Aorta (tissue), 5 donors: ENCODE measurements around the gene CLEC4A. TPM values are rescaled to one million over a fixed set of nuclear protein-coding genes. Genes with fewer than 3 reads are reported as not detected.
A peak's percentile ranks its signal among the peaks of the same experiment; 100 is the strongest.
"Not testable (repeated sequence)": the region's sequence is repeated elsewhere in the genome, so short reads cannot be mapped to it uniquely, and the experiment has no call there.

Source experiments
- ATAC-seq: fragments of 200-7000 bp; cut with Tn5 transposase; one replicate; pipeline ENCODE4 v1.9.1; 2022; ENCODE audit warnings: moderate library complexity; ENCODE audit not compliant: low FRiP score
- DNase-seq, 2 donors: peaks; one replicate each; pipeline ENCODE4 v3.0.0-alpha.2; 2020
- H3K27ac ChIP-seq, 2 donors: one replicate each; pipeline ENCODE4 v1.5.1; 2013; ENCODE audit warnings: low read length in 2 of 2, mild to moderate bottlenecking in 2 of 2, moderate library complexity in 2 of 2, control low read depth in 1 of 2, inconsistent platforms in 1 of 2, low read depth in 1 of 2
- H3K27me3 ChIP-seq, 2 donors: one replicate each; pipeline ENCODE4 v1.6.1; 2013; ENCODE audit warnings: control low read depth in 1 of 2, low read length in 1 of 2, mild to moderate bottlenecking in 1 of 2, moderate library complexity in 1 of 2; ENCODE audit not compliant: insufficient read depth in 2 of 2, control insufficient read depth in 1 of 2
- H3K36me3 ChIP-seq, 2 donors: one replicate each; pipeline ENCODE4 v1.6.1; 2013; ENCODE audit warnings: control low read depth in 1 of 2, low read length in 1 of 2, mild to moderate bottlenecking in 1 of 2; ENCODE audit not compliant: insufficient read depth in 2 of 2, control insufficient read depth in 1 of 2
- H3K4me1 ChIP-seq, 2 donors: one replicate each; pipeline ENCODE4 v1.6.1; 2013; ENCODE audit warnings: low read length in 2 of 2, control low read depth in 1 of 2, mild to moderate bottlenecking in 1 of 2, moderate library complexity in 1 of 2; ENCODE audit not compliant: insufficient read depth in 2 of 2, control insufficient read depth in 1 of 2
- H3K4me3 ChIP-seq, 2 donors: one replicate each; pipeline ENCODE4 v1.5.1; 2013; ENCODE audit warnings: low read length in 2 of 2, control low read depth in 1 of 2, mild to moderate bottlenecking in 1 of 2
- H3K9me3 ChIP-seq: one replicate; pipeline ENCODE4 v1.6.1; 2013; ENCODE audit warnings: mild to moderate bottlenecking, low read length; ENCODE audit not compliant: control insufficient read depth
- WGBS, 2 donors: extraction: QIAGEN DNeasy Blood & Tissue Kit; methylation state at CpG; one replicate each; pipeline ENCODE4 v1.1.7; 2013; 5-methylcytosine and 5-hydroxymethylcytosine counted together
- intact Hi-C, 2 donors: fragments of 100-400 bp; cut with DNase I; formaldehyde crosslinking; loops; one replicate each; pipeline versions ENCODE4 v1.14.2 to v1.15.0; 2022
- polyA plus RNA-seq, 2 donors: library from polyadenylated mRNA; stranded (reverse); fragments of 200-250 nt; gene quantifications; one replicate each; pipeline ENCODE4 v1.2.3, GENCODE V29; 2013
- total RNA-seq, 2 donors: library from RNA; stranded (reverse); fragmentation: NEBNext Ultra II Directional; extraction: Animal tissue kit (Norgen Biotek cat#: 25700); gene quantifications; one replicate each; pipeline ENCODE4 v1.2.1, GENCODE V29; 2021
- donor health status: healthy with polysubstance abuse.
- donor health status: Bipolar disorder and iron deficiency.
- donor health status: DM: no; HTN: no; CAD: no.
- donor health status: DM: no; HTN: no; CAD: no.
- donor health status: DM: yes; HTN: yes; CAD: no.

CLEC4A gene
- total and polyA plus RNA-seq, 4 donors = 3.0 to 8.4 (median 4.5) TPM

DNA sequence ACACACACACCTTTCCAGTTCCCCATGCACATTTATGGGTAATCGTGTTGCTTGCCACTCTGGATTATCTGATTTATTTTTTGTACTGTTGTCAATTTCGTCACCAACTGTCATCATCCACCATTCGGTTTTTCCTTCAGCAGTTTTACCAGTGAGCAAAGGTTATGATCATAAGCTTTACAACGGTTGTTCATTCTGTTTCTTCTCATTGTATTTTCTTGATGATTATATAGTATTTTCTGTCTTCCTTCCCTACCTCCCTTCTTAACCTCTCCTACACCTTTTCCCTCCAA lies 40.7 kb upstream of the CLEC4A start:
- H3K4me3 ChIP-seq = peak overlapping the region; percentile 68 to 76
- ATAC-seq (no peak), DNase-seq (no peak)
- no peaks in the 10 kb centered on the region for H3K9me3 ChIP-seq
- no peaks in the 10 kb centered on the region for H3K27me3 ChIP-seq
- no peaks in the 10 kb centered on the region for H3K36me3 ChIP-seq
- peaks cover 0 to 2% of the 10 kb centered on the region in 2 donors for H3K4me1 ChIP-seq
- intact Hi-C loops = loop anchor here (2.0 to 5.0 kb wide), 2 partner anchors 44 to 45 kb away; no protein-coding TSS in a partner anchor
- H3K27ac ChIP-seq = peak overlapping the region; percentile 6 to 96
- 5 to 6% methylated on average over 4 of the region's 4 CpGs for WGBS, 2 donors

DNA sequence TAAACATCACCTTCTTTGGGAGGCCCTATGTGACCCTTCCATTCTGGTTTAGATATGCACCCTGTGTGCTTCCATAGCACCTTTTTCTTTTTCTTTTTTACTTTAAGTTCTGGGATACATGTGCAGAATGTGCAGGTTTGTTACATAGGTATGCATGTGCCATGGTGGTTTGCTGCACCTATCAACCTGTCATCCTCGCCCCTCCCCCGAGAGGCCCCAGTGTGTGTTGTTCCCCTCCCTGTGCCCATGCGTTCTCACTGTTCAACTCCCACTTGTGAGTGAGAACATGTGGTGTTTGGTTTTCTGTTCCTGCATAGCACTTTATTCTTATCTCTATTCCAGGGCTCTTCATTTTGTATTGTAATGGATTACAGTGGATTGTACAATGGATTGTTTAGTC lies 39.1 kb upstream of the CLEC4A start:
- intact Hi-C loops = loop anchor here in 1 of 2 donors (5.0 kb wide), 1 partner anchor 47 kb away; no protein-coding TSS in a partner anchor
- not testable (repeated sequence) for H3K27ac ChIP-seq, H3K4me1 ChIP-seq, DNase-seq, H3K4me3 ChIP-seq, H3K27me3 ChIP-seq, H3K9me3 ChIP-seq, ATAC-seq, H3K36me3 ChIP-seq
- 73 to 75% methylated on average over 3 of the region's 3 CpGs for WGBS, 2 donors

DNA sequence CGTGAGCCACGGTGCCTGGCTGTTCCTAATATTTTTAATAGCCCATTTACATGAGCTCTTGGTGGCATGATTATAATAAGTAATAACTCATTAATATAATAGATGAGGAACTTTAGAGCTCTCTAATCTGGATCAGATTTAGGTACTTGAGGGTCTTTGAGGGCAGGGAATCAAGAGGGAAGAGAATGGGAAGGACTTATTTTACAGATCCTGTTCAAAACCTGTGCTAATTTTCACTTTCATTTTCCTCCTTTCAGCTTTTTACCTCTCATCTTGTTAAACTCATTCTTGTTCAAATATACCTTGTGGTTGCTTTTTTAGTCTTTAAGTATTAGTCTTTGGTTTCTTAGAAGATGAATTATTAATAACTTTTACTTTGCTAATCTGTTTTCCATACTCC lies 35.8 kb upstream of the CLEC4A start:
- DNase-seq (no peak), ATAC-seq (no peak)
- Histone ChIP-seq H3K36me3 (peaks cover 0 to 4% of the 10 kb centered on the region in 2 donors), H3K4me1 (peaks cover 0 to 2% of the 10 kb centered on the region in 2 donors), H3K27me3 (no peaks in the 10 kb centered on the region), H3K4me3 (no peak overlapping the region), H3K9me3 (no peaks in the 10 kb centered on the region), H3K27ac (no peak overlapping the region)
- 82 to 92% methylated on average over 2 of the region's 2 CpGs for WGBS, 2 donors
- intact Hi-C loops = no loop called here

DNA sequence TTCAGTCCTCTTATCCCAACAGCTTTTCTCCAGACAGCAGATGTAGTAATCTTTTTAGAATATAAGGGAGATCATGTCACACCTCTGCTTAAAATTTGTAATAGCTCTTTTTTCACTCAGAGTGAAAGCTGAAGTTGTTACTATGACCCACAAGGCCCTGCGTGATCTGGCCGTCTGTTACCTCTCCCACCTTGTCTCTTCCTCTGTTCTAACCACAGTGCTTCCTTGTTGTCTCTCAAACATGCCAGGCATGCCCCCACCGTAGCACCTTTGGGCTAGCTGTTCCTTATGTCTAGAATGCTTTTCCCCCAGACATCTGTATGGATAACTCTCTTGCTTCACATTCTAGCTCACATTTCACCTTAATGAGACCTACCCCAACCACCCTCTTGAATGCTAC lies 34.8 kb upstream of the CLEC4A start:
- 73 to 76% methylated on average over 3 of the region's 3 CpGs for WGBS, 2 donors
- no peak for DNase-seq
- H3K4me1 ChIP-seq = peaks cover 0 to 2% of the 10 kb centered on the region in 2 donors
- no peak overlapping the region for H3K4me3 ChIP-seq
- no peak for ATAC-seq
- no peaks in the 10 kb centered on the region for H3K27me3 ChIP-seq
- H3K36me3 ChIP-seq = peaks cover 0 to 5% of the 10 kb centered on the region in 2 donors
- intact Hi-C loops = no loop called here
- no peak overlapping the region for H3K27ac ChIP-seq
- H3K9me3 ChIP-seq = no peaks in the 10 kb centered on the region

DNA sequence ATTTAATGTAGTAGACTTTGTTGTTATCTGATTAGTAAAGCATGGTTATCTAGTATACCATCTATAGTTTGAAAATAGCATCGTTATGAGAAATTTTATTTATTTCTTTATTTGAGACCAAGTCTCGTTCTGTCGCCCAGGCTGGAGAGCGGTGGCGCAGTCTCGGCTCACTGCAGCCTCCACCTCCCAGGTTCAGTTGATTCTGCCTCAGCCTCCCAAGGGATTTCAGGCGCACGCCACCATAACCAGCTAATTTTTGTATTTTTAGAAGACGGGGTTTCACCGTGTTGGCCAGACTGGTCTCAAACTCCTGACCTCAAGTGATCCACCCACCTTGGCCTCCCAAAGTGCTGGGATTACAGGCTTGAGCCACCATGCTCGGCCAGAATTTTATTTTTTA lies 34.1 kb upstream of the CLEC4A start:
- intact Hi-C loops, ATAC-seq: not testable (repeated sequence)

DNA sequence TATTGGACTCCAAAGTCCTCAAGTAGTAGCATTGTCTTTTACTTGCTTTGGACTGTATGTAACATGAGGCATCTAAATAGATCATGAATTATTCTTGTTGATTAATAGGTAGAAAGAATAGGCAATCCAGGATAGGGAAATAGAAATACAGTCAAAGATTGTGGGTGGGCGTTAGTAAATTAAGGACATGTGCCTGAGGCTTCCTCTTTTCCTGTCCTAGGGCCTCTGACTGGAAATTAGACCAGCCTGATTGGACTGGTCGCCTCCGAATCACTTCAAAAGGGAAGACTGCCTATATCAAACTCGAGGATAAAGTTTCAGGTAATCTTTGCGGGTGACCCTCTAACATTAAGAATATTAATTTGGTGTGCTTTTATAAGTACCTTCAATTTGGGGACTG lies 33.7 kb upstream of the CLEC4A start:
- H3K27ac ChIP-seq = no peak overlapping the region
- no peaks in the 10 kb centered on the region for H3K27me3 ChIP-seq
- ATAC-seq = no peak
- intact Hi-C loops = no loop called here
- peaks cover 0 to 10% of the 10 kb centered on the region in 2 donors for H3K36me3 ChIP-seq
- no peaks in the 10 kb centered on the region for H3K4me1 ChIP-seq
- DNase-seq = no peak
- 92 to 93% methylated on average over 5 of the region's 5 CpGs for WGBS, 2 donors
- no peaks in the 10 kb centered on the region for H3K9me3 ChIP-seq
- H3K4me3 ChIP-seq = no peak overlapping the region

More for the DNA sequence above, 34.1 kb upstream of the CLEC4A start:
- not testable (repeated sequence) for H3K4me3 ChIP-seq, DNase-seq, H3K27me3 ChIP-seq, H3K27ac ChIP-seq, H3K9me3 ChIP-seq, H3K36me3 ChIP-seq, H3K4me1 ChIP-seq
- 87 to 88% methylated on average over 11 of the region's 11 CpGs for whole genome bisulfite sequencing, 2 donors

DNA sequence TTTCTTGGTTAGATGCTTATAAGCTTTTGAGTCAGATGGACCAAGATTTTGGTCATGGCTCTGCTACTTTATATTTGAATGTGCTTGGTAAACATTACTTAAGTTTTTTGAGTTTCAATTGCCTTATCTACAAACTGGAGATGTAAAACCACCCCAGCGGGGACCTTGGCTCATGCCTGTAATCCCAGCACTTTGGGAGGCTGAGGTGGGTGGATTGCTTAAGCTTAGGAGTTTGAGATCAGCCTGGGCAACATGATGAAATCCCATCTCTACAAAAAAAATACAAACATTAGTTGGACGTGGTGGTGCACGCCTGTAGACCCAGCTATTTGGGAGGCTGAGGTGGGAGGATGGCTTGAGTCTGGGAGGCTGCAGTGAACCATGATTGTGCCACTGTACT lies 30.1 kb upstream of the CLEC4A start:
- H3K4me3 ChIP-seq = no peak overlapping the region
- H3K4me1 ChIP-seq = no peaks in the 10 kb centered on the region
- peaks cover 0 to 13% of the 10 kb centered on the region in 2 donors for H3K36me3 ChIP-seq
- DNase-seq (no peak), ATAC-seq (no peak)
- H3K9me3 ChIP-seq = no peaks in the 10 kb centered on the region
- no peak overlapping the region for H3K27ac ChIP-seq
- H3K27me3 ChIP-seq = no peaks in the 10 kb centered on the region
- intact Hi-C loops = no loop called here
- WGBS, 2 donors = 95 to 97% methylated on average over 3 of the region's 3 CpGs

DNA sequence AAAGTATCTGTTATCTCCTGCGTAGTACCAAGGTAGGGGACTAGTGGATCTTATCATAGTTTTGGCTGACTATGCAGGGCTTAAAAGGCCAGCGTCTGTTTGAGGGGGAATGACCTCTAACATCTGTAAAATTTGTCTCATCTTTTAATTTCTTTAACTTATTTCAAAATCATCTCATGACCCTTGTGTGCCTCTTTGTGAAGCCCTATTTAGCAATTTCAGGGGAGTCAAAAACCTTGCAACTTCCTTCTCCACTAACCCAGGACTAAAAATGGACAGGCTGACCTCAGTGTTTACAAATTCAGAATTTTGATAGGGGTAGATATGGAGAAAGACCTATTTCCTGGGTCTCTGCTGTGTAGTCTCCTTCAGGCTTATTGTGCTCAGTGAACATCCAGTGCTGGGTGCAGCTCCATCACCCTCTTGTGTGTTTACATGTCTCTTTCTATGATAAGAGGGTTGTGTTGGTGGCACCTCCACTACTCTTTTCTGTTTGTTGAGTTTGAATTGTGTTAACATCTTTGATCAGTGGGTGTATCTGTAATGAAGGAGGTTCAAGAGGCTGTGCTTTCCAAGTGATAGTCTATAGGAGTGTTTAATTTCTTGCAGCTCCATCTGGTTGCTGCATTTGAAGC lies 27.0 kb upstream of the CLEC4A start:
- H3K4me3 ChIP-seq = no peak overlapping the region
- H3K36me3 ChIP-seq = peaks cover 0 to 12% of the 10 kb centered on the region in 2 donors
- H3K27ac ChIP-seq = no peak overlapping the region
- no peaks in the 10 kb centered on the region for H3K27me3 ChIP-seq
- no peaks in the 10 kb centered on the region for H3K9me3 ChIP-seq
- intact Hi-C loops = no loop called here
- 87 to 89% methylated on average over 2 of the region's 2 CpGs for WGBS, 2 donors
- no peak for ATAC-seq
- DNase-seq = no peak
- H3K4me1 ChIP-seq = no peaks in the 10 kb centered on the region

DNA sequence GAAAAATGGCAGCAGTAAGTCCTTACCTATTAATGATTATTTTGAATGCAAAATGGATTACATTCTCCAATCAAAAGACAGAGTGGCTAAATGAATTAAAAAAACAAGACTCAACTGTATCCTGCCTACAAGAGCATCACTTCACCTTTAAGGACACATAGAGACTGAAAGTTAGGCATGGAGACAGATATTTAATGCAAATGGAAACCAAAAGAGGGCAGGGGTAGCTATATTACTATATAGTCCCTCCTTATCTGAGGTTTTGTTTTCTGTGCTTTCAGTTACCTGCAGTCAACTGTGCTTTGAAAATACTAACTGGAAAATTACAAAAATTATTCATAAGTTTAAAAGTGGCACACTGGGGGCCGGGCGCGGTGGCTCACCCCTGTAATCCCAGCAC lies 24.2 kb upstream of the CLEC4A start:
- Histone ChIP-seq H3K27me3 (no peaks in the 10 kb centered on the region), H3K36me3 (peaks cover 0 to 8% of the 10 kb centered on the region in 2 donors), H3K9me3 (no peaks in the 10 kb centered on the region), H3K27ac (no peak overlapping the region), H3K4me1 (no peaks in the 10 kb centered on the region), H3K4me3 (no peak overlapping the region)
- no peak for ATAC-seq
- intact Hi-C loops = no loop called here
- DNase-seq = no peak
- WGBS, 2 donors = 96 to 98% methylated on average over 3 of the region's 3 CpGs
